ENCODE data around the gene ABCE1.
A peak's percentile ranks its signal among the peaks of the same experiment; 100 is the strongest.

Gene ABCE1

GRCh38 chr4:145177906-145178538 is 79.9 kb downstream of the ABCE1 start:
- peak; percentile 42 for DNase-seq

DNA sequence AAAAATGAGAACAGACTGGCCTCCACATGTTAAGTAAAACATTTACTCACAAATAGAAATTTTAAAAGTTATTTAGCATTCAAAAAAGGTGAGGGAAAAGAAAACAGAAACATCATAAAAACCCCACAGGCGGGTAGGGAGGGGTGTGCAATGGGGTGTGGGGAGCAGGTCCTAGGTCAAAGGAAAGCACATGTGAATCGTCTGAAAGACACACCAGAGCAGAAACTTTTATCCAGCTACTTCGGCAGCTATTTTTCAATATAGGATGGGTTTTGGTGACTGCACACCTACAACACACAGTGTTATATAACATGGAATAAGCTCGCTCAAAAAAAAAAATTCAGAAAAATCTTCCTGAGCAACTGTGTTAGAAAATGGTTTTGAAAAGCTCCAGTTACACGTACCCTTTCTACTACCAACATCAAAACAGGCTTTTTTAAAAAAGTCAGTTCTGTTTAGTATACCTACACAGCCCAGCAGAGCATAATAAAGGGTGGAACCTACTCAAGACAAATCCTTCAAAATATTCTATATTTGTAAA is 80.7 kb downstream of the ABCE1 start:
- no peak for DNase-seq

All from NCI-H526 treated with DMSO at 0.1 percent for 48 hours (cell line).